Activated T-helper 2 cell treated with anti-CD3 and anti-CD28 coated beads, Interferon-gamma antibody, Interleukin-2, Interleukin-4, amounts not matched to agents 10 μg/mL and 5 μg/mL and 100 μg/mL, durations not matched to agents 14 hours and 24 hours and 36 hours (primary cell): ENCODE data around the gene LRRFIP1. TPM values are rescaled to one million over a fixed set of nuclear protein-coding genes. Genes with fewer than 3 reads are reported as not detected.

Experiments
- DNase-seq: peaks from one replicate; pipeline ENCODE4 v3.0.0; 2021; ENCODE audit warnings: low spot score
- H3K27ac Mint-ChIP-seq: one replicate; pipeline ENCODE4 v1.8.0; 2021; ENCODE audit warnings: mixed read lengths
- H3K27me3 Mint-ChIP-seq: one replicate; pipeline ENCODE4 v1.8.0; 2021; ENCODE audit warnings: low read depth, mixed read lengths
- H3K36me3 Mint-ChIP-seq: one replicate; pipeline ENCODE4 v1.8.0; 2021; ENCODE audit warnings: low read depth, mixed read lengths
- H3K4me1 Mint-ChIP-seq: one replicate; pipeline ENCODE4 v1.8.0; 2021; ENCODE audit warnings: low read depth, mixed read lengths
- H3K4me3 Mint-ChIP-seq: one replicate; pipeline ENCODE4 v1.8.0; 2021; ENCODE audit warnings: low read depth, mild to moderate bottlenecking, moderate library complexity, mixed read lengths
- H3K9me3 Mint-ChIP-seq: one replicate; pipeline ENCODE4 v1.8.0; 2021; ENCODE audit warnings: mixed read lengths
- intact Hi-C: fragments of 100-400 bp; cut with micrococcal nuclease; formaldehyde crosslinking; loops from one replicate; pipeline ENCODE4 v1.15.1; 2023
- total RNA-seq: library from RNA; stranded (reverse); gene quantifications from 2 replicates; pipeline ENCODE4 v1.2.3, GENCODE V29; 2022

LRRFIP1 gene
- total RNA-seq, 1 donor from 2014 or later, result 256 TPM

- H3K27ac Mint-ChIP-seq, result no peak overlapping the region
- DNase-seq, result no peak
- H3K36me3 Mint-ChIP-seq, result no peaks in the 10 kb centered on the region
- intact Hi-C loops, result no loop called here
- peaks cover 4% of the 10 kb centered on the region for H3K4me1 Mint-ChIP-seq
- peaks cover 11% of the 10 kb centered on the region for H3K27me3 Mint-ChIP-seq
- no peak overlapping the region for H3K4me3 Mint-ChIP-seq
- H3K9me3 Mint-ChIP-seq, result no peaks in the 10 kb centered on the region
Measured at GRCh38 chr2:237823544-237823943, 196.2 kb downstream of the LRRFIP1 start.

- intact Hi-C loops, result no loop called here
- Mint-ChIP-seq H3K4me3 (no peak overlapping the region), H3K9me3 (no peaks in the 10 kb centered on the region), H3K27ac (no peak overlapping the region), H3K4me1 (peaks cover 3% of the 10 kb centered on the region), H3K27me3 (peaks cover 11% of the 10 kb centered on the region), H3K36me3 (no peaks in the 10 kb centered on the region)
- no peak for DNase-seq
Measured at GRCh38 chr2:237824085-237824484, 196.7 kb downstream of the LRRFIP1 start.

- Mint-ChIP-seq H3K4me1 (peaks cover 1% of the 10 kb centered on the region), H3K27me3 (peaks cover 16% of the 10 kb centered on the region), H3K27ac (no peak overlapping the region), H3K4me3 (no peak overlapping the region), H3K9me3 (no peaks in the 10 kb centered on the region), H3K36me3 (no peaks in the 10 kb centered on the region)
- intact Hi-C loops, result no loop called here
- no peak for DNase-seq
Measured at GRCh38 chr2:237827421-237827987, 200.1 kb downstream of the LRRFIP1 start.

Other genes with a start within 250 kb of the LRRFIP1 start
- gene COL6A3, start 213.4 kb upstream of the LRRFIP1 start, total RNA-seq, result 7.9 and 9.2 TPM in 2 replicates
- gene MLPH, start 140.3 kb upstream of the LRRFIP1 start, total RNA-seq, result not detected in 2 replicates
- not detected in 2 replicates for gene PRLH, start 61.0 kb upstream of the LRRFIP1 start, total RNA-seq
- gene RAB17, start 36.9 kb upstream of the LRRFIP1 start, total RNA-seq, result 0.23 TPM in 1 of 2 replicates, not detected in the other
- 0.92 and 1.0 TPM in 2 replicates for gene RBM44, start 171.2 kb downstream of the LRRFIP1 start, total RNA-seq
- gene RAMP1, start 232.0 kb downstream of the LRRFIP1 start, total RNA-seq, result 13.1 and 14.0 TPM in 2 replicates